NCI-H1694 treated with DMSO at 0.1 percent for 48 hours (cell line): Measurements from ENCODE around the gene RHOF.

Source experiments
- DNase-seq: peaks from one replicate; lab custom pipeline; 2025; lab: John Stamatoyannopoulos, UW

Gene RHOF

DNA sequence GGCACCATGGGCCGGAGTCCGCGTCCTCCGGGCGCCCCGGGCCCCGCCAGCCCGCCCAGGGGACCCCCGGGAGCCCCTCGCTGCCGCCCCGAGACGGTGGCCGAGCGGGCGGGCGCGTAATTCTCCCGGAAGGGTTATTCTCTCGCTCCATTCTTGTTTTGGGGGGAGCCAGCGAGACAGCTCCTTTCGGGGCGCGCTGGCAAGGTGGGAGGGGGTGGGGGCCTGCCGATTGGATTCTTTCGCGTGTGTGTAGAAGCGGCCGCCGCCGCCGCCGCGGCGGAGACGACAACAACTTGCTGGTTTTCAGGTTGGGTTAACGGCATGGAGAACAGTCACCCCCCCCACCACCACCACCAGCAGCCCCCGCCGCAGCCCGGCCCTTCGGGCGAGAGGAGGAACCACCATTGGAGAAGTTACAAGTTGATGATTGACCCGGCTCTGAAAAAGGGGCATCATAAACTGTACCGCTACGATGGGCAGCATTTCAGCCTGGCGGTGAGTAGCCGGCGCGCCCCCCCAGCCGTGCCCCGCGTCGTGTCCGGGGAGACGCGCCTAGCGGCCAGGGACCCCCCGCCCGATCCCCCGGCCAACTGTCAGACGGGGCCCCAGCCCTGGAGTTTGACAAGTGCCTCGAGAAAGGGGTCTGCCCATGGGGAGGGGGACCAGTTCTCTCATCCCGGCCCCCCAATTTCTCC lies 11.1 kb upstream of the RHOF start:
- DNase-seq, result no peak

GRCh38 chr12:121803861-121804416 lies 10.5 kb upstream of the RHOF start, which contains the start of gene SETD1B:
Gene SETD1B (plus strand): TSS chr12:121804009. CDS start chr12:121804738, 729 bp downstream.
- DNase-seq, result no peak

GRCh38 chr12:121802843-121803698 lies 9.6 kb upstream of the RHOF start:
- peak; percentile 95 for DNase-seq

- DNase-seq, result no peak
Measured at GRCh38 chr12:121802485-121802842, 9.0 kb upstream of the RHOF start.

GRCh38 chr12:121801595-121802484 lies 8.4 kb upstream of the RHOF start:
- peak; percentile 39 for DNase-seq

- DNase-seq, result peak; percentile 16
Measured at GRCh38 chr12:121800694-121801594, 7.5 kb upstream of the RHOF start.

DNA sequence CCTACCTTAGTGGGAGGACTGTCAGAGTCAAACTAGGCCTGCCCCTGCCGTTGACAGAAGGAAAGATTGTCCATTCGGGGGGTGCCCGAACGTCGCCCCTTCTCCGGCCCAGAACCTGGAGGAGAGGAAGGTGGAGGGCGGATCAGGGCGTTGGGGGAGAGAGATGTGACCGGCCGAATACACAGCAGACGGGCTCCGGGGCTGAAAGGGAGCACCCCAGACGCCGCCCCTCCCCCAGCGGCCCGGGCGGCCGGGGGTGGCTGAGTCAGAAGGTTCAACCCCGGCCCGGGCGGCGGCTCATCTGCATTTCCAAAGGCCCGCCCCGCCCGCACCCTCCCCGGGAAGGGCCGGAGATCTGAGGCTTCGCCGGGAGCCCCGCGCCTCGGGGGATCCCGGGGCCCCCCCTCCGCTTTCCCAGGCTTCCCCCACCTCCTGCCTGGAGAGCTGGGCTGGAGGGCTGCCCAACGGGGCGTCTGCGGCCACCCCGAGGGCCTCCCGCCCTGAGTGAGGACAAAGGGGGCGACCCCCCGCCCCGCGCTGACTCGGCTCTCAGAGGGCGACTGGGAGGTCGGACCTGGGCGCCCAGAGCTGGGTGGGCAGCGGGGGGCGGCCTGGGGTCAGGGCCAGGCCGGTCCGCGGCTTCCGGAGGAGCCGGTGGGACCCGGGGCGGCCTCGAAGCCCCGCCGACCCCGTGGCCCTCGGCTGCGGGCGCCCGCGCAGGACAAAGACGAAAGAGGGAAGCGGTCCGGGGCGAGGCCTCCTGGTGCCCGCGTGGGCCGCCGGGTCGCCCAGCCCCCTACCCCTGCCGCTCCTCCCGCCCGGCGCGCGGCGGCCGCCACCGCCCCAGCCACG lies 6.6 kb upstream of the RHOF start:
- no peak for DNase-seq

DNA sequence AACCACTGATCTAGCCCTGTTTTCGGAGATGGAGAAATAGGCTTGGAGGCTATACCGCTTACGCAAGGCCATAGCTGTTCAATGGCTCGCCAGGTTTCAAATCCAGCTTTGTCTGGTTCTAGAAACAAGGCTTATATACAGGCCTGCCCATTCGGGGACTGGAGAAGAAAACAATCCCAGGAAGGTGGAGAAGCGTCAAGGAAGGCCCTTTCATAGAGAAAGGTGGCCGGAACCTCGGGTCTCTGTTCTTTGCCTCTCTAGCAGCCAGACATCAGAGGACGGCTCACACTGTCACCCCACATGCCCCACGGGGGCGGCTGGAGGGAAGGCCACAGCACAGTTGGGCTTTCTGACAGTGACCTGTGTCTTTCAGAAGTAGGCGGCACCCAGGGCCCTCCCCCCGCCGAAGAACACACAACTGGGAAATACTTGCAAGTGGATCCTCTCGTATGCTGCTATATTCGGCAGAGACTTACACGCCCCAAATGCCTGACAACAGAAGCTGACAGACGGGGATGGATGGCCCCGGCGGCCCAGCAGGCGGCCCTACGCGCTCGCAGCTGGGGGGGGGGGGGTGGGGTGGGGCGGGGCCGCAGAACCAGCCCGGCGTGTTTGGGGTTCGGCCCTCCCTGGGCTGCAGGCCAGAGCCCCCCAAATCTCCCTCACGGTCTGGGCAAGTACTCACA lies 5.8 kb upstream of the RHOF start:
- DNase-seq, result peak; percentile 60

DNA sequence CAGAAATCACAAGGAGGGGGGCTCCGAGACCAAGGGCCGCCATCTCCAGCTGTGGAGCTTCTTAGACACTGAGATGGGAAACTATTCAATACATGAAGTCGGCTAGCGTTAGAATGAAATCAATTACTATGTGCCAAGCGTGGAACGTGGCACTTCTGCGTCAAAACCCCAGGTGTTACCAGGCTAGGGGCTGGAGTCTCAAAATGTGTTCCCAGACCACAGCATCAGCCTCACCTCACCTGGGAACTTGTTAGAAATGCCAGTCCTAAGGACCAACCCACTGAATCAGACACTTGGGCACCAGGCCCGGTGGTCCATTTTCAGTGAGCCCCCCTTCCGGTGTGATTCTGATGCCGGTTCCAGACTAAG lies 5.3 kb upstream of the RHOF start:
- no peak for DNase-seq

DNA sequence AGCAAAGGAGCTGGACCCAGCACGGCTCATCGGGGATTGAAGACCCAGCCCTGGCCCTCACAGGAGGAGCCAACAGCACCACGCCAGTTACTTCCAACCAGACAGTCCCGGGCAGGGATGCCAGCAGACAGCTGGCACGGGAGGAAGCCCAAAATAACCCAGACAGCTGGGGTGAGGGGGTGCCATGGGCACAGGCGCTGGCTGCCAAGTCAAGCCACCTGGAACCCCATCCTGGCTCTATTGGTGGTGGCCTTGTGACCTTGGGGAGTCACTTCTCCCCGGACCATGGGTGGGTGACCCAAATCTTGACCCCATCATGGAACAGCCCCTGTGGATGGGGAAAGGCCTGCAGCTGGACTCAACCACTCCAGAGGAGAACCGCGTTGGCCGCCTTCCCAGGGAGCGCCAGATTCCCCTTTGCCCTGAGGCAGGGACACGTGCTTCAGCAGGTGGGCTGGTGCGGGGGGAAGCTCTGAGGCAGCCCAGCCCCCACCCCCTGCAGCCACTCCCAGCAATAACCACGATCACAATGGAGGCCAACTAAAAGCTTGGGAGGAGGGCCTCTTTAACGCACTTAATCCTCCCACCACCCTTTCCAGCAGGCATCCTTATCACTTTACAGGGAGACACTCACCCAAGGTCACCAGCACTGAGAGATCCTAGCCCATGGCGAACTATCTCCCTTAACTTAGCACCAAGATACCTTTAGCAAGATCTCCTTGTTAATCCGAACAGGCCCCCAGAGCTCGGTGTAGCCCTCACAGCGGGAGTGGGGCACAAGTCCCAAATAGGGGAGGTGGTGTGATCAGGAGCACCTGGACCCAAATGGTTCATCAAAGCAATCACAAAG lies 4.7 kb upstream of the RHOF start:
- peak; percentile 66 for DNase-seq

DNA sequence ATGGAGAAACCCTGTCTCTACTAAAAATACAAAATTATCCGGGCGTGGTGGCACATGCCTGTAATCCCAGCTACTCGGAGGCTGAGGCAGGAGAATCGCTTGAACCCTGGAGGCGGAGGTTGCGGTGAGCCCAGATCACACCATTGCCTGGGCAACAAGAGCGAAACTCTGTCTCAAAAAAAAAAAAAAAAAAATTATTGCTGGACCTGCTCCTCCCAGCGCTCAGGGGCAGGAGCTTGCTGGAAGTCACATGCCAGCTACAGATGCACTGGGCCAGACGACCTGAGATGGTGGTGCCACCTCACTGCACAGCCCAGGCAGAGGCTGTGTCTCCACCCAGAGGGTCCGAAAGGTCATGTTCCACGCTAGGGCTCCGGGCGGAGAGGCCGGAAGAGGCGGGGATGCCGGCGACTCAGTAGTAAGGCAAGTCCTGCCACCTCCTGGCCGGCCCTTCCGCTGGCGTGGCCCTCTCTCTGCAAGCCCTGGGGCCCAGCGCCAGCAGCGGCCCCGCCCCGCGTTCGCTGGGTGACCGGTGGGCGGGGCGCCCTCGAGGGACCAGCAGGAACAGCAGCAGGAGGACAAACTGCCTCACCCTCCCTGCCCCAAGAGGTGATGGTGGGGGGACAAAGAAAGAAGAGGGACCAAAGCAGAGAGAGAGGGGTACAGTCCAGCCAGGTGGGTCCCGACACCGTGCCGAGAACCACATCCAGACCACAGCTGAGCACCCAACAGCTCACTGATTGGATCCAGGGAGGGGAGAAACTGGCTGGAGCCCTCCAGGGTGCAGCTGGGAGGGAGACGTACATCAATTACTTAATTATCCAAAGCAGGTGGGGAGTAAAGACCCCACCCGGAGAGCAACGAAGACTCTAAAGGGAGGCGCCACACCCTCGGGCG lies 3.6 kb upstream of the RHOF start:
- DNase-seq, result no peak

- DNase-seq, result peak; percentile 46
Measured at GRCh38 chr12:121795034-121795968, 1.8 kb upstream of the RHOF start.

- DNase-seq, result no peak
Measured at GRCh38 chr12:121794534-121795033, 1.1 kb upstream of the RHOF start.

- peak; percentile 61 for DNase-seq
Measured at GRCh38 chr12:121793838-121794533, 498 bp upstream of the RHOF start.

GRCh38 chr12:121792607-121793439 lies 665 bp downstream of the RHOF start:
- no peak for DNase-seq
